Cardiac fibroblast (primary cell): ENCODE data around the gene PRKCA.

Source experiments
- DNase-seq, 2 donors: peaks; one replicate each; pipeline versions ENCODE4 v3.0.0 to v3.0.0-alpha.2; 2010; ENCODE audit warnings: low read depth in 2 of 2
- H3K4me3 ChIP-seq, 2 donors: replicated peaks in 1 of 2; 1 replicate in 1 of 2; 2 replicates in 1 of 2; pipeline ENCODE4 v1.5.1; 2011; ENCODE audit warnings: low read depth in 2 of 2, low read length in 2 of 2, mild to moderate bottlenecking in 2 of 2, moderate library complexity in 1 of 2
- CTCF ChIP-seq: IDR thresholded peaks from one replicate; pipeline ENCODE4 v1.5.1; 2011; ENCODE audit warnings: low read depth, mild to moderate bottlenecking, low read length, inconsistent platforms

Gene PRKCA

GRCh38 chr17:66548158-66548557, 245.7 kb downstream of the PRKCA start:
- no peak overlapping the region for H3K4me3 ChIP-seq
- no peak for DNase-seq
- TF ChIP-seq CTCF = no peak

DNA sequence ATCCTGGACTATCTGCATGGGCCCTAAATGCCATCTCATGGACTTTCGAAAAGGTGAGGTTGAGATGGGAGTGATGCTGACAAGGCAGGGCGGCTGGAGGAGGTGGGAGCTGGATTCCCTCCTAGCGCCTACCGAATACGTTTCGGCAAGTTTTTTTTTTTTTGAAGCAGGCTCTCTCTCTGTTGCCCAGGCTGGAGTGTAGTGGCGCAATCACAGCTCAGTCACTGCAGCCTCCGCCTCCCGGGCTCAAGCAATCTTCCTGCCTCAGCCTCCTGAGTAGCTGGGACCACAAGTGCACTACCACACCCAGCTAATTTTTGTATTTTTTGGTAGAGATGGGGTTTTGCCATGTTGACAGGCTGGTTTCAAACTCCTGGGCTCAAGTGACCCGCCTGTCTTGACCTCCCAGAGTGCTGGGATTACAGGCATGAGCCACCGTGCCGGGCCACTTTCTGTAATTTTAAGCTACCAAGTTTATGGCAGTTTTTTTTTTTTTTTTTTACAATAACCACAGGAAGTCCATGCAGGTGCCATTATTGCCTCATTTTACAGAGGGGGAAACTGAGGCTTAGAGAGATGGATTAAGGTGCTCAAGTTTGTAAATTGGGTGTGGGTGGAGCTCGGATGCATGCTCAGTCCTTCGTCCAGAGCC, 246.4 kb downstream of the PRKCA start:
- DNase-seq = no peak
- H3K4me3 ChIP-seq = no peak overlapping the region
- no peak for TF ChIP-seq CTCF

DNA sequence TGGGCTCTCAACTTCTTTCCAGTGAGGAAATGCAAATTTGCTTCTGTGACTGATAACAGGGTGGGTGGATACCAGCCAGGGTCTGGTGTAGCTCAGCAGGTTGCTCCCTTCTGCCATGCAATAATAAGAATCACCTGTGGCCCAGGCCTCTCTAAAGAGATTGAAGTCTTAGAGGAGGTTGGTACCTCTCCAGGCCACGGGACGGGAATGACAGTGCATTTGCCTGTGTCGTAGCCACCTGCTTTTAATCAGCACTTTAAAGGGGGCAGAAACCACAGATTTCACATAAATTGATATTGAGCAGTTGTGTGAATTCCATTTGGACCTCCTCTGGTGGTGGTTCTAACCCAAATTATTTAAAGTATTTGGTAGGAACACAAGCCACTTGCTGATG, 246.9 kb downstream of the PRKCA start:
- DNase-seq = peak; percentile 49 to 56
- no peak overlapping the region for H3K4me3 ChIP-seq
- no peak for TF ChIP-seq CTCF

GRCh38 chr17:66549731-66550207, 247.4 kb downstream of the PRKCA start:
- H3K4me3 ChIP-seq = no peak overlapping the region
- DNase-seq = peak; percentile 74 to 78
- no peak for TF ChIP-seq CTCF

- no peak for DNase-seq
These were observed 249.4 kb downstream of the PRKCA start for GRCh38 chr17:66551839-66552238.

DNA sequence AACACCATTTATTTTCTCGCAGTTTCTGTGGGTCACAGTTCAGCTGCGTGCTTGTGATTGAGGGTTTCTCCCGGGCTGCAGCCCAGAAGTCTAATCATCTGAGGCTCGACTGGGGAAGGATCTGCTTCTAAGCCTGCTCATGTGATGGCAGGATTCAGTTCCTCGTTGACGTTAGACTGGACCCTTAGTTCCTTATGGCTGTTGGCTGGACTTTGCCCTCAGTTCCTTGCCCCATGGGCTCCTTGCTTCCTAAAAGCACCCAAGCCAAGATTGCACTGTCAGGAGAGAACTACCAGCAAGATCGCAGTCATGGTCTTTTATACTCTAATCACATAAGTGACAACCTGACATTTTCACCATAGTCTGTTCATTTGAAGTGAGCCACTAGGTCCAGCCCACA, 250.0 kb downstream of the PRKCA start:
- DNase-seq = no peak
- TF ChIP-seq CTCF = no peak

More at GRCh38 chr17:66551839-66552238, 249.4 kb downstream of the PRKCA start:
- no peak for TF ChIP-seq CTCF
- no peak overlapping the region for H3K4me3 ChIP-seq

DNA sequence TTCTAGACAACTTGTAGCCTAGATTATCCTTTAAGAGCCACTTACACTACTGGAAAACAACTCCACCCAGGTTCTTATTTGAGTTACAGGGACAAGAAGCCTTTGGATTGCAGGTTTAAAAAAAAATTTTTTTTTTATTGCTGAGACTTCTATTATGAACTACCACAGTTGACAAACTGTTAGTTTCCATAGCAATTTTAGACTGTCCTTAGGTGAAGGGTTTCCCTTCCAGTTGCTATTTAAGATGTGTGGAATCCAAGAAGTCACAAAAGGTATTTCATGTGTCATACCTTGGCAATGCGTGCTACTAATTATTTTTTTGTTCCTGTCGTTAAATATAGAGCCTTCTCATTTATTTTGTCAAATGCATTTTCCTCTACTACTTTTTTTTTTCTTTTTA, 253.2 kb downstream of the PRKCA start:
- H3K4me3 ChIP-seq = no peak overlapping the region
- TF ChIP-seq CTCF = no peak
- DNase-seq = no peak

More for the DNA sequence above, 250.0 kb downstream of the PRKCA start:
- no peak overlapping the region for H3K4me3 ChIP-seq
